ENCODE data around the gene AP3S1.

DNA sequence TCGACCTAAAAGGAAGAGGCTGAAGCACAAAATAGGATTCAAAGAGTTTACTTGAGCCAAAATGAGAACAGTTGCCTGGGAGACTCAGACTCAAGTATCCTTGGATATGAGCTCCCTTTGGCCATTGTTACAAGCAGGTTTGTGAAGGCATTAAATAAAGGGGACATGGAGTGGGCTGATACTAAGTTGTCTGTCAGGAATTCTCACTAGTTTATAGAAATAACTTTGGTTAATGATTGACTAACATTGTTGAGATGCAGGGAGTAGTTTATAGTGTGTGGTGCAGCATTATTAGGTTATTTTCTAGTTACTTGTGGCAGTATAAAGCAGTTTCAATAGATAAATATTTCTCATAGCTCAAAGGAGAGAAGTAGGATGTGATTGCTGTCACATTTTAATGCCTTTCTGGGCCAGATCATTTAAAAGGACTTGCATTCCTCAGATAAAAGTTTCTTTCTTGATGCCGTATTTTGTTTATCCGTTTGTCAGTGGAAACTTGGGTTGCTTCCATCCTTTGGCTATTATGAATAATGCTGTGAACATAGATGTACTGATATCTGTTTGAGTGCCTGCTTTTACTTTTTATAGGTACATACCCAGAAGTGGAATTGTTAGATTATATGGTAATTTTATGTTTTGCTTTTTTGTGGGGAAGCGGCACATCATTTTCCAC lies 9.1 kb downstream of the AP3S1 start:
- TF ChIP-seq CTCF (IDR thresholded peaks at IDR 0.05) (no peak), POLR2A (IDR thresholded peaks at IDR 0.05) (no peak)

All from adrenal gland (tissue), 5 donors.